Adrenal gland (tissue), 12 donors: ENCODE results near the gene FZD8. TPM values are rescaled to one million over a fixed set of nuclear protein-coding genes. Genes with fewer than 3 reads are reported as not detected.
A peak's percentile ranks its signal among the peaks of the same experiment; 100 is the strongest.

Experiments used
- DNase-seq, 7 donors: peaks; one replicate each; pipeline ENCODE4 v3.0.0-alpha.2; 2019 to 2020
- H3K27ac ChIP-seq, 5 donors: fragments of 200-600 bp; sonication (generic) in 4 of 5; 1 replicate in 3 of 5; 2 replicates in 2 of 5; pipeline versions ENCODE4 v1.5.1 to v1.8.0; 2016 to 2020; ENCODE audit warnings: mild to moderate bottlenecking in 1 of 5
- H3K27me3 ChIP-seq: fragments of 200-600 bp; 2 replicates; pipeline ENCODE4 v1.8.0; 2021
- H3K36me3 ChIP-seq, 2 donors: fragments of 200-600 bp; replicated peaks in 1 of 2; 1 replicate in 1 of 2; 2 replicates in 1 of 2; pipeline versions ENCODE4 v1.5.1 to v1.8.0; 2018 to 2022
- H3K4me1 ChIP-seq, 2 donors: fragments of 200-600 bp; replicated peaks in 1 of 2; 1 replicate in 1 of 2; 2 replicates in 1 of 2; pipeline versions ENCODE4 v1.5.1 to v1.8.0; 2018 to 2021
- H3K4me3 ChIP-seq, 4 donors: fragments of 200-600 bp; sonication (generic) in 3 of 4; one replicate each; pipeline ENCODE4 v1.5.1; 2016 to 2018
- H3K9me3 ChIP-seq, 3 donors: fragments of 200-600 bp; sonication (generic) in 1 of 3; replicated peaks in 1 of 3; 1 replicate in 2 of 3; 2 replicates in 1 of 3; pipeline versions ENCODE4 v1.5.1 to v1.8.0; 2016 to 2021
- CTCF ChIP-seq, 6 experiments: fragments of 450-650 bp in 4 of 6; fragments of 200-600 bp in 2 of 6; sonication (generic) in 1 of 6; IDR thresholded peaks; 1 replicate in 5 of 6; 2 replicates in 1 of 6; pipeline versions ENCODE4 v1.5.1 to v1.8.0; 2016 to 2021; ENCODE audit warnings: antibody characterized with exemption in 6 of 6, mild to moderate bottlenecking in 2 of 6, moderate library complexity in 1 of 6
- POLR2A ChIP-seq, 2 donors: fragments of 450-650 bp; IDR thresholded peaks; one replicate each; pipeline ENCODE4 v1.6.1; 2017; ENCODE audit warnings: antibody characterized with exemption in 2 of 2, mild to moderate bottlenecking in 2 of 2, moderate library complexity in 1 of 2
- WGBS, 4 donors: extraction: QIAGEN DNeasy Blood & Tissue Kit in 2 of 4; methylation state at CpG; one replicate each; pipeline versions ENCODE4 v1.1.5 to v1.1.7; 2013 to 2017; 5-methylcytosine and 5-hydroxymethylcytosine counted together
- intact Hi-C, 2 donors: fragments of 100-400 bp; cut with DNase I; formaldehyde crosslinking; loops; one replicate each; pipeline versions ENCODE4 v1.14.1 to v1.15.0; 2022 to 2023
- polyA plus RNA-seq, 3 donors: library from polyadenylated mRNA; stranded (reverse); fragments of 200-250 nt in 2 of 3; fragments of 350-450 nt in 1 of 3; fragmentation: Illumina TruSeq in 1 of 3; extraction: RNeasy Lipid Tissue Mini Kit (QIAGEN cat#74804) in 1 of 3; gene quantifications; one replicate each; pipeline ENCODE4 v1.2.3, GENCODE V29; 2013 to 2014
- total RNA-seq, 9 donors: library from RNA; depleted of rRNA in 4 of 9; stranded (reverse); fragments of >200 nt in 4 of 9; fragments of 120-200 nt in 1 of 9; fragmentation: NEBNext Ultra II Directional in 1 of 9; extraction: Animal tissue kit (Norgen Biotek cat#: 25700) in 1 of 9; gene quantifications; one replicate each; pipeline versions ENCODE4 v1.1.0 to v1.2.4, GENCODE V29; 2013 to 2023
- donor health status: healthy with polysubstance abuse.
- donor health status: Bipolar disorder and iron deficiency.
- donor health status: DM: yes; HTN: yes; CAD: no.
- donor health status: DM: no; HTN: no; CAD: no.
- donor health status: DM: no; HTN: no; CAD: no.
- donor health status: DM: yes; HTN: yes; CAD: no.

FZD8 gene
- total and polyA plus RNA-seq, 12 donors = 0.97 to 5.9 (median 3.8) TPM

- no peaks in the 10 kb centered on the region for H3K9me3 ChIP-seq
- H3K36me3 ChIP-seq = no peaks in the 10 kb centered on the region
- TF ChIP-seq POLR2A (IDR thresholded peaks at IDR 0.05) = no peak
- no peak for TF ChIP-seq CTCF (IDR thresholded peaks at IDR 0.05)
- no peaks in the 10 kb centered on the region for H3K27me3 ChIP-seq
- peak overlapping the region in 3 of 4 donors; percentile 12 to 71 (median 61) for H3K4me3 ChIP-seq
- 0 to 2% (median 0%) methylated on average over 9 to 54 of the region's 54 CpGs; no CpG with 5 or more reads in 1 of the 4 donors for WGBS, 4 donors
- H3K4me1 ChIP-seq = peaks cover 17 to 21% of the 10 kb centered on the region in 2 donors
- peak in 2 of 7 donors; percentile 25 to 35 for DNase-seq
- intact Hi-C loops = loop anchor here in 1 of 2 donors (5.0 kb wide), 1 partner anchor 1136 kb away; no protein-coding TSS in a partner anchor
- H3K27ac ChIP-seq = peak overlapping the region in 4 of 5 donors; percentile 59 to 80 (median 74)
Observed at GRCh38 chr10:35641676-35642034, 441 bp downstream of the FZD8 start.

- peak; percentile 60 to 78 (median 73) for DNase-seq
- Histone ChIP-seq H3K9me3 (no peaks in the 10 kb centered on the region), H3K27ac (peak overlapping the region in 4 of 5 donors; percentile 59 to 80 (median 74)), H3K4me3 (peak overlapping the region in 3 of 4 donors; percentile 12 to 71 (median 61)), H3K4me1 (peaks cover 17 to 21% of the 10 kb centered on the region in 2 donors), H3K36me3 (no peaks in the 10 kb centered on the region), H3K27me3 (no peaks in the 10 kb centered on the region)
- peak in 1 of 6 experiments; percentile 6 for TF ChIP-seq CTCF (IDR thresholded peaks at IDR 0.05)
- peak in 1 of 2 donors; percentile 7 for TF ChIP-seq POLR2A (IDR thresholded peaks at IDR 0.05)
- 0% methylated on average over 26 to 72 of the region's 72 CpGs; no CpG with 5 or more reads in 1 of the 4 donors for WGBS, 4 donors
- intact Hi-C loops = loop anchor here in 1 of 2 donors (5.0 kb wide), 1 partner anchor 1136 kb away; no protein-coding TSS in a partner anchor
Observed at GRCh38 chr10:35640951-35641675, 983 bp downstream of the FZD8 start.

GRCh38 chr10:35640474-35640873 lies 1.6 kb downstream of the FZD8 start:
- no peaks in the 10 kb centered on the region for H3K36me3 ChIP-seq
- H3K4me3 ChIP-seq = peak overlapping the region in 1 of 4 donors; percentile 54
- TF ChIP-seq POLR2A (IDR thresholded peaks at IDR 0.05) (no peak), CTCF (IDR thresholded peaks at IDR 0.05) (peak in 5 of 6 experiments; percentile 7 to 65 (median 47))
- H3K9me3 ChIP-seq = no peaks in the 10 kb centered on the region
- peaks cover 19 to 21% of the 10 kb centered on the region in 2 donors for H3K4me1 ChIP-seq
- WGBS, 4 donors = 1 to 13% (median 2%) methylated on average over 16 to 53 of the region's 53 CpGs
- H3K27ac ChIP-seq = peak overlapping the region in 1 of 5 donors; percentile 80
- no peaks in the 10 kb centered on the region for H3K27me3 ChIP-seq
- peak; percentile 57 to 76 (median 63) for DNase-seq
- intact Hi-C loops = loop anchor here in 1 of 2 donors (5.0 kb wide), 1 partner anchor 1137 kb away; no protein-coding TSS in a partner anchor

- H3K27me3 ChIP-seq = no peaks in the 10 kb centered on the region
- peak overlapping the region in 1 of 4 donors; percentile 43 for H3K4me3 ChIP-seq
- peak in 4 of 7 donors; percentile 13 to 26 (median 20) for DNase-seq
- WGBS, 4 donors = 9 to 27% (median 11%) methylated on average over 3 to 80 of the region's 83 CpGs
- intact Hi-C loops = loop anchor here (5.0 to 10.0 kb wide), 2 partner anchors 1137 to 1245 kb away; no protein-coding TSS in a partner anchor
- H3K36me3 ChIP-seq = no peaks in the 10 kb centered on the region
- no peak overlapping the region for H3K27ac ChIP-seq
- TF ChIP-seq CTCF (IDR thresholded peaks at IDR 0.05) = no peak
- no peak for TF ChIP-seq POLR2A (IDR thresholded peaks at IDR 0.05)
- peaks cover 19 to 21% of the 10 kb centered on the region in 2 donors for H3K4me1 ChIP-seq
- no peaks in the 10 kb centered on the region for H3K9me3 ChIP-seq
Observed at GRCh38 chr10:35639728-35640401, 2.2 kb downstream of the FZD8 start.
